Measurements from ENCODE around the gene MNS1. TPM values are rescaled to one million over a fixed set of nuclear protein-coding genes. Genes with fewer than 3 reads are reported as not detected.

The MNS1 gene
- total RNA-seq, 1 experiment from 2014 or later: 37.7 TPM

DNA sequence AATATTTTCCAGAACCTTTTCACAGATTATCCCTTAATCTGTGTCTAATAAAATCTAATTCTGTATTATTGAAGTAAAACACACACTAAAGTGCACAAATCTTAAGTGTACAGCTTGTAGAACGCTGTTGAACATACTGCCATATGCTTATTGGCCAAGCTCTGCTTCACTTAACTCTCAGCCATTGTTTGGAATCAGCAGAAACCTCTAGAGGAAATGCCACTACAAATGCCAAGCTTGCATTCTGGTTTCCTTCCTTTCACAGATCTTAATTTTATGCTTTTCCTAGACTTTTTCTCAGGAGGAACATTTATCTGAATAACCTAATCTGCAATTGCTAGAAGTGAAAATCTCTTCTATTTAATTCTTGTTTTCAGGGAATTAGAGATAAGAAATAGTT is 10.1 kb downstream of the MNS1 start:
- intact Hi-C loops (cut with micrococcal nuclease; ENCODE audit: unreplicated experiment): no loop called here
- BruUV-seq (replicated peaks): no TSS peak
- no peak overlapping the region for H3K4me3 Mint-ChIP-seq (ENCODE audit: low read depth, unreplicated experiment)
- H3K9me3 Mint-ChIP-seq (ENCODE audit: low read depth, unreplicated experiment): no peaks in the 10 kb centered on the region
- CTCF ChIA-PET: no interaction called here
- no peaks in the 10 kb centered on the region for H3K27me3 Mint-ChIP-seq (ENCODE audit: unreplicated experiment)
- H3K4me1 Mint-ChIP-seq (ENCODE audit: low read depth, unreplicated experiment): no peaks in the 10 kb centered on the region
- no peak for DNase-seq
- no peak overlapping the region for H3K27ac Mint-ChIP-seq (ENCODE audit: unreplicated experiment)
- TF ChIP-seq, protein P1, sequence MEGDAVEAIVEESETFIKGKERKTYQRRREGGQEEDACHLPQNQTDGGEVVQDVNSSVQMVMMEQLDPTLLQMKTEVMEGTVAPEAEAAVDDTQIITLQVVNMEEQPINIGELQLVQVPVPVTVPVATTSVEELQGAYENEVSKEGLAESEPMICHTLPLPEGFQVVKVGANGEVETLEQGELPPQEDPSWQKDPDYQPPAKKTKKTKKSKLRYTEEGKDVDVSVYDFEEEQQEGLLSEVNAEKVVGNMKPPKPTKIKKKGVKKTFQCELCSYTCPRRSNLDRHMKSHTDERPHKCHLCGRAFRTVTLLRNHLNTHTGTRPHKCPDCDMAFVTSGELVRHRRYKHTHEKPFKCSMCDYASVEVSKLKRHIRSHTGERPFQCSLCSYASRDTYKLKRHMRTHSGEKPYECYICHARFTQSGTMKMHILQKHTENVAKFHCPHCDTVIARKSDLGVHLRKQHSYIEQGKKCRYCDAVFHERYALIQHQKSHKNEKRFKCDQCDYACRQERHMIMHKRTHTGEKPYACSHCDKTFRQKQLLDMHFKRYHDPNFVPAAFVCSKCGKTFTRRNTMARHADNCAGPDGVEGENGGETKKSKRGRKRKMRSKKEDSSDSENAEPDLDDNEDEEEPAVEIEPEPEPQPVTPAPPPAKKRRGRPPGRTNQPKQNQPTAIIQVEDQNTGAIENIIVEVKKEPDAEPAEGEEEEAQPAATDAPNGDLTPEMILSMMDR (IDR thresholded peaks at IDR 0.05; ENCODE audit: unreplicated experiment): no peak
- H3K36me3 Mint-ChIP-seq (ENCODE audit: insufficient read depth, unreplicated experiment): peaks cover 7% of the 10 kb centered on the region

GRCh38 chr15:56445746-56446145 is 19.2 kb downstream of the MNS1 start:
- H3K36me3 Mint-ChIP-seq (ENCODE audit: insufficient read depth, unreplicated experiment): no peaks in the 10 kb centered on the region
- TF ChIP-seq, protein P1 (IDR thresholded peaks at IDR 0.05; ENCODE audit: unreplicated experiment): no peak
- intact Hi-C loops (cut with micrococcal nuclease; ENCODE audit: unreplicated experiment): no loop called here
- no TSS peak for BruUV-seq (replicated peaks)
- CTCF ChIA-PET: no interaction called here
- no peaks in the 10 kb centered on the region for H3K9me3 Mint-ChIP-seq (ENCODE audit: low read depth, unreplicated experiment)
- no peak overlapping the region for H3K27ac Mint-ChIP-seq (ENCODE audit: unreplicated experiment)
- DNase-seq: no peak
- H3K27me3 Mint-ChIP-seq (ENCODE audit: unreplicated experiment): no peaks in the 10 kb centered on the region
- H3K4me1 Mint-ChIP-seq (ENCODE audit: low read depth, unreplicated experiment): no peaks in the 10 kb centered on the region
- no peak overlapping the region for H3K4me3 Mint-ChIP-seq (ENCODE audit: low read depth, unreplicated experiment)

- H3K4me1 Mint-ChIP-seq (ENCODE audit: low read depth, unreplicated experiment): peaks cover 10% of the 10 kb centered on the region
- CTCF ChIA-PET: no interaction called here
- H3K4me3 Mint-ChIP-seq (ENCODE audit: low read depth, unreplicated experiment): no peak overlapping the region
- intact Hi-C loops (cut with micrococcal nuclease; ENCODE audit: unreplicated experiment): no loop called here
- peaks cover 3% of the 10 kb centered on the region for H3K9me3 Mint-ChIP-seq (ENCODE audit: low read depth, unreplicated experiment)
- H3K27me3 Mint-ChIP-seq (ENCODE audit: unreplicated experiment): no peaks in the 10 kb centered on the region
- BruUV-seq (replicated peaks): no TSS peak
- H3K27ac Mint-ChIP-seq (ENCODE audit: unreplicated experiment): no peak overlapping the region
- no peaks in the 10 kb centered on the region for H3K36me3 Mint-ChIP-seq (ENCODE audit: insufficient read depth, unreplicated experiment)
- TF ChIP-seq, protein P1 (IDR thresholded peaks at IDR 0.05; ENCODE audit: unreplicated experiment): no peak
- no peak for DNase-seq
These were observed 22.6 kb downstream of the MNS1 start for GRCh38 chr15:56442354-56442753.

- CTCF ChIA-PET: interaction anchor here (0.7 to 1.9 kb wide), 2 partner anchors 11 to 196 kb away, joined by 3 to 6 read pairs; no protein-coding TSS in a partner anchor
- Mint-ChIP-seq H3K4me3 (ENCODE audit: low read depth, unreplicated experiment) (no peak overlapping the region), H3K27ac (ENCODE audit: unreplicated experiment) (no peak overlapping the region), H3K9me3 (ENCODE audit: low read depth, unreplicated experiment) (peaks cover 3% of the 10 kb centered on the region), H3K36me3 (ENCODE audit: insufficient read depth, unreplicated experiment) (peaks cover 4% of the 10 kb centered on the region), H3K4me1 (ENCODE audit: low read depth, unreplicated experiment) (peaks cover 10% of the 10 kb centered on the region), H3K27me3 (ENCODE audit: unreplicated experiment) (no peaks in the 10 kb centered on the region)
- intact Hi-C loops (cut with micrococcal nuclease; ENCODE audit: unreplicated experiment): no loop called here
- TF ChIP-seq, protein P1 (IDR thresholded peaks at IDR 0.05; ENCODE audit: unreplicated experiment): no peak
- BruUV-seq (replicated peaks): no TSS peak
- DNase-seq: no peak
These were observed 24.6 kb downstream of the MNS1 start for GRCh38 chr15:56440214-56440770.
